Testis (tissue), 3 donors: Measurements from ENCODE around the gene RAB1A. TPM values are rescaled to one million over a fixed set of nuclear protein-coding genes. Genes with fewer than 3 reads are reported as not detected.

ENCODE experiments used
- DNase-seq: peaks from one replicate; pipeline ENCODE4 v3.0.0-alpha.2; 2019
- H3K27ac ChIP-seq, 2 donors: fragments of 200-600 bp; sonication (generic); one replicate each; pipeline ENCODE4 v1.5.1; 2019
- H3K27me3 ChIP-seq: fragments of 200-600 bp; sonication (generic); one replicate; pipeline ENCODE4 v1.5.1; 2019
- H3K36me3 ChIP-seq: fragments of 200-600 bp; sonication (generic); one replicate; pipeline ENCODE4 v1.5.1; 2017; ENCODE audit warnings: low read depth; ENCODE audit errors: missing control alignments
- H3K4me1 ChIP-seq: fragments of 200-600 bp; sonication (generic); one replicate; pipeline ENCODE4 v1.5.1; 2019
- H3K4me3 ChIP-seq, 2 donors: fragments of 200-600 bp; sonication (generic); one replicate each; pipeline ENCODE4 v1.5.1; 2017 to 2019
- H3K9me3 ChIP-seq: fragments of 200-600 bp; sonication (generic); one replicate; pipeline ENCODE4 v1.5.1; 2017
- CTCF ChIP-seq, 3 experiments: fragments of 450-650 bp in 2 of 3; fragments of 200-600 bp in 1 of 3; sonication (generic) in 1 of 3; IDR thresholded peaks; one replicate each; pipeline ENCODE4 v1.5.1; 2016 to 2019; ENCODE audit warnings: antibody characterized with exemption in 3 of 3, mild to moderate bottlenecking in 2 of 3, moderate library complexity in 1 of 3
- POLR2A ChIP-seq: fragments of 450-650 bp; IDR thresholded peaks from one replicate; pipeline ENCODE4 v1.6.1; 2017; ENCODE audit warnings: antibody characterized with exemption, mild to moderate bottlenecking, moderate library complexity
- WGBS, 2 donors: methylation state at CpG; one replicate each; pipeline ENCODE4 v1.1.5; 2018; 5-methylcytosine and 5-hydroxymethylcytosine counted together
- intact Hi-C: fragments of 100-400 bp; cut with DNase I; formaldehyde crosslinking; loops from one replicate; pipeline ENCODE4 v1.15.1; 2023; ENCODE audit warnings: low total_unique reads
- polyA plus RNA-seq: library from polyadenylated mRNA; stranded (reverse); fragments of 350-450 nt; fragmentation: Illumina TruSeq; extraction: RNeasy Lipid Tissue Mini Kit (QIAGEN cat#74804); gene quantifications from one replicate; pipeline ENCODE4 v1.2.3, GENCODE V29; 2014; ENCODE audit warnings: low read depth, low replicate concordance; ENCODE audit not compliant: insufficient read depth
- total RNA-seq, 2 donors: library from RNA; depleted of rRNA; stranded (reverse); fragments of >200 nt; gene quantifications; one replicate each; pipeline ENCODE4 v1.2.3, GENCODE V29; 2016

The RAB1A gene
- total and polyA plus RNA-seq, 3 donors from 2014 or later = 82.0 to 154 (median 113) TPM

GRCh38 chr2:65071499-65072180 is 58.3 kb downstream of the RAB1A start:
- H3K27me3 ChIP-seq = no peaks in the 10 kb centered on the region
- H3K36me3 ChIP-seq = no peaks in the 10 kb centered on the region
- DNase-seq = peak; percentile 44
- peaks cover 35% of the 10 kb centered on the region for H3K4me1 ChIP-seq
- intact Hi-C loops = loop anchor here (2.0 kb wide), 1 partner anchor 53 kb away; no protein-coding TSS in a partner anchor
- H3K4me3 ChIP-seq = no peak overlapping the region
- WGBS, 2 donors = 64 to 69% methylated on average over 3 to 14 of the region's 14 CpGs
- H3K9me3 ChIP-seq = no peaks in the 10 kb centered on the region
- H3K27ac ChIP-seq = no peak overlapping the region
- TF ChIP-seq POLR2A (no peak), CTCF (IDR thresholded peaks at IDR 0.05) (peak in 1 of 3 experiments; percentile 7)

- H3K4me1 ChIP-seq = peaks cover 30% of the 10 kb centered on the region
Measured at GRCh38 chr2:65070856-65071255, 59.0 kb downstream of the RAB1A start.

GRCh38 chr2:65070172-65070830 is 59.6 kb downstream of the RAB1A start:
- intact Hi-C loops = no loop called here

More at GRCh38 chr2:65070856-65071255, 59.0 kb downstream of the RAB1A start:
- no peak overlapping the region for H3K4me3 ChIP-seq
- intact Hi-C loops = no loop called here
- H3K36me3 ChIP-seq = no peaks in the 10 kb centered on the region
- no peaks in the 10 kb centered on the region for H3K27me3 ChIP-seq
- H3K9me3 ChIP-seq = no peaks in the 10 kb centered on the region
- peak overlapping the region in 1 of 2 donors; percentile 73 for H3K27ac ChIP-seq
- TF ChIP-seq POLR2A = no peak
- TF ChIP-seq CTCF (IDR thresholded peaks at IDR 0.05) = no peak
- 76 to 80% methylated on average over 4 to 6 of the region's 6 CpGs for WGBS, 2 donors
- DNase-seq = no peak

GRCh38 chr2:65069439-65069824 is 60.5 kb downstream of the RAB1A start:
- intact Hi-C loops = loop anchor here (10.0 kb wide), 1 partner anchor 95 kb away; no protein-coding TSS in a partner anchor
- Histone ChIP-seq H3K4me1 (peaks cover 36% of the 10 kb centered on the region), H3K27me3 (no peaks in the 10 kb centered on the region), H3K36me3 (no peaks in the 10 kb centered on the region), H3K9me3 (no peaks in the 10 kb centered on the region), H3K27ac (peak overlapping the region; percentile 52 to 73), H3K4me3 (no peak overlapping the region)
- 90 to 96% methylated on average over 5 to 6 of the region's 6 CpGs for WGBS, 2 donors
- no peak for DNase-seq
- TF ChIP-seq CTCF (IDR thresholded peaks at IDR 0.05) = no peak
- no peak for TF ChIP-seq POLR2A

More at GRCh38 chr2:65070172-65070830, 59.6 kb downstream of the RAB1A start:
- TF ChIP-seq CTCF (IDR thresholded peaks at IDR 0.05) (peak in 2 of 3 experiments; percentile 8 to 35), POLR2A (no peak)
- Histone ChIP-seq H3K27me3 (no peaks in the 10 kb centered on the region), H3K4me1 (peaks cover 30% of the 10 kb centered on the region), H3K4me3 (no peak overlapping the region), H3K27ac (peak overlapping the region; percentile 52 to 73), H3K9me3 (no peaks in the 10 kb centered on the region), H3K36me3 (no peaks in the 10 kb centered on the region)
- DNase-seq = peak; percentile 74
- WGBS, 2 donors = 47 to 48% methylated on average over 8 of the region's 8 CpGs
